ENCODE results near the gene LMX1A.

Gene LMX1A

GRCh38 chr1:165212229-165212628 is 144.3 kb downstream of the LMX1A start:
- DNase-seq: no peak

GRCh38 chr1:165207853-165208515 is 148.5 kb downstream of the LMX1A start:
- no peak for DNase-seq

- no peak for DNase-seq
Observed at GRCh38 chr1:165205145-165205544, 151.4 kb downstream of the LMX1A start.

- no peak for DNase-seq
Observed at GRCh38 chr1:165204548-165204947, 152.0 kb downstream of the LMX1A start.

- no peak for DNase-seq
Observed at GRCh38 chr1:165191087-165191486, 165.4 kb downstream of the LMX1A start.

- DNase-seq: no peak
Observed at GRCh38 chr1:165189913-165190312, 166.6 kb downstream of the LMX1A start.

- DNase-seq: no peak
Observed at GRCh38 chr1:165189011-165189410, 167.5 kb downstream of the LMX1A start.

- DNase-seq: no peak
Observed at GRCh38 chr1:165187031-165188009, 169.2 kb downstream of the LMX1A start.

GRCh38 chr1:165185161-165185889 is 171.2 kb downstream of the LMX1A start:
- DNase-seq: no peak

GRCh38 chr1:165182975-165183374 is 173.5 kb downstream of the LMX1A start:
- no peak for DNase-seq

- no peak for DNase-seq
Observed at GRCh38 chr1:165179306-165179705, 177.2 kb downstream of the LMX1A start.

GRCh38 chr1:165174491-165174890 is 182.0 kb downstream of the LMX1A start:
- no peak for DNase-seq

- DNase-seq: no peak
Observed at GRCh38 chr1:165173818-165174217, 182.7 kb downstream of the LMX1A start.

GRCh38 chr1:165173409-165173808 is 183.1 kb downstream of the LMX1A start:
- no peak for DNase-seq

- DNase-seq: no peak
Observed at GRCh38 chr1:165172666-165173065, 183.8 kb downstream of the LMX1A start.

GRCh38 chr1:165169729-165170128 is 186.8 kb downstream of the LMX1A start:
- no peak for DNase-seq

- no peak for DNase-seq
Observed at GRCh38 chr1:165169028-165169427, 187.5 kb downstream of the LMX1A start.

- DNase-seq: no peak
Observed at GRCh38 chr1:165168467-165168866, 188.0 kb downstream of the LMX1A start.

- DNase-seq: no peak
Observed at GRCh38 chr1:165162671-165163241, 193.8 kb downstream of the LMX1A start.

GRCh38 chr1:165161130-165161529 is 195.4 kb downstream of the LMX1A start:
- DNase-seq: no peak

- no peak for DNase-seq
Observed at GRCh38 chr1:165153182-165153581, 203.3 kb downstream of the LMX1A start.

- no peak for DNase-seq
Observed at GRCh38 chr1:165152727-165153126, 203.8 kb downstream of the LMX1A start.

- no peak for DNase-seq
Observed at GRCh38 chr1:165152109-165152508, 204.4 kb downstream of the LMX1A start.

Measured in hippocampal formation (tissue), 2 donors.